HepG2 (cell line): ENCODE data around the gene BIRC2. TPM values are rescaled to one million over a fixed set of nuclear protein-coding genes. Genes with fewer than 3 reads are reported as not detected.

ENCODE experiments used
- BRF2 ChIP-seq: sonication (generic); formaldehyde crosslinking; IDR thresholded peaks from 2 replicates; pipeline ENCODE4 v1.8.1; 2022; ENCODE audit warnings: mild to moderate bottlenecking, missing genetic modification reagents
- ELF1 ChIP-seq: sonication (generic); formaldehyde crosslinking; IDR thresholded peaks from 2 replicates; pipeline ENCODE4 v1.4.0; 2020; ENCODE audit warnings: missing genetic modification reagents
- PRDM10 ChIP-seq: sonication (generic); formaldehyde crosslinking; IDR thresholded peaks from 2 replicates; pipeline ENCODE4 v1.4.0; 2020; ENCODE audit warnings: low read depth, missing genetic modification reagents
- SP5 ChIP-seq: IDR thresholded peaks from 2 replicates; pipeline ENCODE4 v1.6.1; 2016; ENCODE audit warnings: low read depth, borderline replicate concordance
- TBP ChIP-seq: sonication (generic); formaldehyde crosslinking; IDR thresholded peaks from 2 replicates; pipeline ENCODE4 v1.5.0; 2020; ENCODE audit warnings: missing genetic modification reagents
- ZBTB7A ChIP-seq: sonication (generic); formaldehyde crosslinking; IDR thresholded peaks from 2 replicates; pipeline ENCODE4 v1.8.0; 2022; ENCODE audit warnings: mild to moderate bottlenecking, missing genetic modification reagents
- ZMYM2 ChIP-seq: sonication (generic); formaldehyde crosslinking; IDR thresholded peaks from 2 replicates; pipeline ENCODE4 v1.8.0; 2022; ENCODE audit warnings: mild to moderate bottlenecking, missing genetic modification reagents
- ZNF121 ChIP-seq: sonication (generic); formaldehyde crosslinking; IDR thresholded peaks from 2 replicates; pipeline ENCODE4 v1.5.0; 2020; ENCODE audit warnings: mild to moderate bottlenecking, missing genetic modification reagents
- ZNF362 ChIP-seq: sonication (generic); formaldehyde crosslinking; IDR thresholded peaks from 2 replicates; pipeline ENCODE4 v1.4.0; 2020; ENCODE audit warnings: missing genetic modification reagents, mild to moderate bottlenecking, borderline replicate concordance
- ZNF367 ChIP-seq: sonication (generic); formaldehyde crosslinking; IDR thresholded peaks from 2 replicates; pipeline ENCODE4 v1.4.0; 2020; ENCODE audit warnings: missing genetic modification reagents, borderline replicate concordance
- ZNF496 ChIP-seq: sonication (generic); formaldehyde crosslinking; IDR thresholded peaks from 2 replicates; pipeline ENCODE4 v1.8.1; 2023; ENCODE audit warnings: mild to moderate bottlenecking, moderate library complexity, missing genetic modification reagents; ENCODE audit not compliant: insufficient replicate concordance
- ZNF549 ChIP-seq: sonication (generic); formaldehyde crosslinking; IDR thresholded peaks from 2 replicates; pipeline ENCODE4 v1.5.0; 2020; ENCODE audit warnings: missing genetic modification reagents
- ZNF644 ChIP-seq: IDR thresholded peaks from 2 replicates; pipeline ENCODE4 v1.6.1; 2016; ENCODE audit warnings: low read depth
- ZSCAN22 ChIP-seq: sonication (generic); formaldehyde crosslinking; IDR thresholded peaks from 2 replicates; pipeline ENCODE4 v1.4.0; 2020; ENCODE audit warnings: mild to moderate bottlenecking, missing genetic modification reagents
- ZXDC ChIP-seq: sonication (generic); formaldehyde crosslinking; IDR thresholded peaks from 2 replicates; pipeline ENCODE4 v1.5.0; 2020; ENCODE audit warnings: mild to moderate bottlenecking, missing genetic modification reagents
- polyA plus RNA-seq, 8 experiments: library from polyadenylated mRNA; depleted of rRNA in 3 of 8; stranded (reverse) in 7 of 8; unstranded in 1 of 8; fragments of >200 nt; fragmentation: Illumina TruSeq in 4 of 8; extraction: Trizol in 4 of 8; gene quantifications; 2 replicates each; pipeline versions ENCODE4 v1.2.1 to v1.2.3, GENCODE V29; 2011 to 2016; ENCODE audit warnings: low read depth in 4 of 8, missing spikeins in 1 of 8, mixed read lengths in 1 of 8; ENCODE audit not compliant: insufficient read depth in 1 of 8
- total RNA-seq, 5 experiments: library from RNA; depleted of rRNA; stranded (reverse); fragments of >200 nt; fragmentation: Illumina TruSeq; extraction: Trizol; gene quantifications; 2 replicates each; pipeline ENCODE4 v1.2.3, GENCODE V29; 2016; ENCODE audit warnings: low read depth in 1 of 5

Gene BIRC2
- total and polyA plus RNA-seq, 2 of the 13 experiments (the other 11 are each of a cell fraction or from before 2014, with no cell fraction given) = 61.7 to 62.2 TPM

GRCh38 chr11:102317099-102317767 lies 29.8 kb upstream of the BIRC2 start, which contains the start of gene BIRC3 (continued):
- no peak for TF ChIP-seq ZXDC (CRISPR knock-in tag)
- no peak for TF ChIP-seq ZNF367 (CRISPR knock-in tag)
- no peak for TF ChIP-seq ZSCAN22 (CRISPR knock-in tag)
- TF ChIP-seq ZMYM2 (CRISPR knock-in tag) = no peak; the same call in none of the 2 replicates
- no peak for TF ChIP-seq PRDM10
- no peak for TF ChIP-seq ZNF549 (CRISPR knock-in tag)
- TF ChIP-seq SP5 (CRISPR knock-in tag) = no peak
- no peak for TF ChIP-seq ZNF496 (CRISPR knock-in tag)
- no peak for TF ChIP-seq ZNF362 (CRISPR knock-in tag)
- TF ChIP-seq ZNF121 (CRISPR knock-in tag) = peak; percentile 21; the same call in 1 of the 2 replicates
- TF ChIP-seq ZBTB7A (CRISPR knock-in tag) = peak; percentile 63; the same call in 1 of the 2 replicates
- no peak for TF ChIP-seq TBP (CRISPR knock-in tag)
- no peak for TF ChIP-seq ZNF644 (CRISPR knock-in tag)
- 0 out of 2 replicates have a peak, but pooled peaks have one; percentile 23 for TF ChIP-seq ELF1
- no peak for TF ChIP-seq BRF2 (CRISPR knock-in tag)
